ENCODE data around the gene DCXR. TPM values are rescaled to one million over a fixed set of nuclear protein-coding genes. Genes with fewer than 3 reads are reported as not detected.

The DCXR gene
- total RNA-seq, 6 experiments from 2014 or later, result 73.4 to 100 (median 84.8) TPM

DNA sequence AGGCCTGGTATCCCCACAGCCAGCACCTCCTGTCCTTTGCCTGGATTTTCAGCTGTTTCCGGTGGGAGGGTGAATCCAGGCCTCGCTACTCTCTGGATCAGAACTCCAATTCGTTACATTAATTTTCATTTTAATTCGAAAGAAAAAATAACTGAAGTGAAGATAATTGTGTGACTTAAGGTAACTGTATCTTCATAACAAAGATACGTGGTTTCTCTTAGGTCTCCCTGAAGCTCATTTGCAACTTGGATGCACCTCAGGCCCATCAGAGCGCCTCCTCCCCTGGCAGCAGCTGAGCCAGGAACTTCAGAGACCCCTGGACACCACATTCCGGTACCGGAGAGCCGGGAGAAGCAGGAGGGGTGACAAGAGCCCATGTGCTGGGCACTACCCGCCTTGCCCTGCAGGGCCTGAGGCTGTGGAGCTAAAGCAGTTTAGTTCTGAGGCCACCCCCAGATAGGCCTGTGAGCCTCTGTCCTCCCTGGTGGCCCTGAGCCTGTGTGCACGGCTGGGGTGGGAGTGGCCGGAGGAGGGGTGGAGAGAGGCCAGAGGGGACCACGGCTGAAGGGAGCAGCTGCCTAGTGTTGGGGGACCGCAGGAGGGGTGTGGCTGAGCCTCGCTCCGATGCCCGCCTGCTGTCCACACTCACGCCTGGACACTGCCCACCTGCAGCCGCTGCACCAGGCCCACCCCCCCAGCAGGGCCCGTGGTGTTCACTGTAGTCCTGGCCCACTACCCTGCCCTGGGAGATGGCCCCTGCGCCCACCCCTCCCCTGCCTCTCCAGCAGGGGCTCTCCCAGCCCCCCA, 39.5 kb upstream of the DCXR start:
- Mint-ChIP-seq H3K36me3 (ENCODE audit: low read depth) (peaks cover 8% of the 10 kb centered on the region; the same call in 1 of the 2 replicates), H3K27me3 (ENCODE audit: insufficient read depth) (peaks cover 15% of the 10 kb centered on the region)

GRCh38 chr17:82076018-82076784, 38.7 kb upstream of the DCXR start:
- Mint-ChIP-seq H3K4me3 (no peak overlapping the region), H3K27ac (no peak overlapping the region), H3K9me3 (no peaks in the 10 kb centered on the region), H3K4me1 (ENCODE audit: low read depth) (no peaks in the 10 kb centered on the region), H3K36me3 (ENCODE audit: low read depth) (peaks cover 8% of the 10 kb centered on the region; the same call in 1 of the 2 replicates), H3K27me3 (ENCODE audit: insufficient read depth) (peaks cover 15% of the 10 kb centered on the region)
- no peak for DNase-seq
- TF ChIP-seq, protein P1, sequence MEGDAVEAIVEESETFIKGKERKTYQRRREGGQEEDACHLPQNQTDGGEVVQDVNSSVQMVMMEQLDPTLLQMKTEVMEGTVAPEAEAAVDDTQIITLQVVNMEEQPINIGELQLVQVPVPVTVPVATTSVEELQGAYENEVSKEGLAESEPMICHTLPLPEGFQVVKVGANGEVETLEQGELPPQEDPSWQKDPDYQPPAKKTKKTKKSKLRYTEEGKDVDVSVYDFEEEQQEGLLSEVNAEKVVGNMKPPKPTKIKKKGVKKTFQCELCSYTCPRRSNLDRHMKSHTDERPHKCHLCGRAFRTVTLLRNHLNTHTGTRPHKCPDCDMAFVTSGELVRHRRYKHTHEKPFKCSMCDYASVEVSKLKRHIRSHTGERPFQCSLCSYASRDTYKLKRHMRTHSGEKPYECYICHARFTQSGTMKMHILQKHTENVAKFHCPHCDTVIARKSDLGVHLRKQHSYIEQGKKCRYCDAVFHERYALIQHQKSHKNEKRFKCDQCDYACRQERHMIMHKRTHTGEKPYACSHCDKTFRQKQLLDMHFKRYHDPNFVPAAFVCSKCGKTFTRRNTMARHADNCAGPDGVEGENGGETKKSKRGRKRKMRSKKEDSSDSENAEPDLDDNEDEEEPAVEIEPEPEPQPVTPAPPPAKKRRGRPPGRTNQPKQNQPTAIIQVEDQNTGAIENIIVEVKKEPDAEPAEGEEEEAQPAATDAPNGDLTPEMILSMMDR (IDR thresholded peaks at IDR 0.05), result no peak

More for the DNA sequence above, 39.5 kb upstream of the DCXR start:
- Mint-ChIP-seq H3K9me3 (no peaks in the 10 kb centered on the region), H3K4me1 (ENCODE audit: low read depth) (no peaks in the 10 kb centered on the region), H3K4me3 (no peak overlapping the region), H3K27ac (no peak overlapping the region)
- TF ChIP-seq, protein P1 (IDR thresholded peaks at IDR 0.05), result no peak
- no peak for DNase-seq

DNA sequence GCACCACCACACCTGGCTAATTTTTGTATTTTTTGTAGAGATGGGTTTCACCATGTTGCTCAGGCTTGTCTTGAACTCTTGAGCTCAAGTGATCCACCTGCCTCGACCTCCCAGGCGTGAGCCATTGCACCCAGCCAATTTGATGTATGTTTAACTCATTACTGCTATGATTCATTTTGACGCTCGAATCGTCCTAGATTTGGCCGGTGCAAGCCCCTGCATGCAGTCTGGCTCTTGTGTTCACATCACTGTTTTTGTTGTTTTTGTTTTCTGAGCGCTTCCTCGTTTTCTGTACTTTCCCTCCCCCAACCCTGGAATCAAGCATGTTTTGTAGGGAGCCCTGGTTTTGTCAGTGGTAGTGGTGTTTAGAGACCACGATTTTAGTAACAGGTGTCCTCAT, 35.9 kb upstream of the DCXR start:
- Mint-ChIP-seq H3K4me3 (no peak overlapping the region), H3K9me3 (no peaks in the 10 kb centered on the region), H3K27me3 (ENCODE audit: insufficient read depth) (peaks cover 15% of the 10 kb centered on the region), H3K27ac (no peak overlapping the region), H3K4me1 (ENCODE audit: low read depth) (no peaks in the 10 kb centered on the region), H3K36me3 (ENCODE audit: low read depth) (0 out of 2 replicates have a peak, but pooled peaks cover 4% of the 10 kb centered on the region)
- TF ChIP-seq, protein P1 (IDR thresholded peaks at IDR 0.05), result no peak
- DNase-seq, result no peak

- Mint-ChIP-seq H3K4me1 (ENCODE audit: low read depth) (no peaks in the 10 kb centered on the region), H3K27me3 (ENCODE audit: insufficient read depth) (peaks cover 15% of the 10 kb centered on the region), H3K27ac (no peak overlapping the region), H3K9me3 (no peaks in the 10 kb centered on the region), H3K36me3 (ENCODE audit: low read depth) (no peaks in the 10 kb centered on the region), H3K4me3 (no peak overlapping the region)
- DNase-seq, result no peak
- TF ChIP-seq, protein P1 (IDR thresholded peaks at IDR 0.05), result no peak
Measured at GRCh38 chr17:82072827-82073226, 35.3 kb upstream of the DCXR start.

- Mint-ChIP-seq H3K4me3 (no peak overlapping the region), H3K27me3 (ENCODE audit: insufficient read depth) (peaks cover 8% of the 10 kb centered on the region), H3K27ac (no peak overlapping the region), H3K4me1 (ENCODE audit: low read depth) (no peaks in the 10 kb centered on the region), H3K36me3 (ENCODE audit: low read depth) (no peaks in the 10 kb centered on the region), H3K9me3 (no peaks in the 10 kb centered on the region)
- TF ChIP-seq, protein P1 (IDR thresholded peaks at IDR 0.05), result no peak
- DNase-seq, result no peak
Measured at GRCh38 chr17:82070611-82071010, 33.1 kb upstream of the DCXR start.
